ENCODE results near the gene ADRA2B.

Gene ADRA2B

DNA sequence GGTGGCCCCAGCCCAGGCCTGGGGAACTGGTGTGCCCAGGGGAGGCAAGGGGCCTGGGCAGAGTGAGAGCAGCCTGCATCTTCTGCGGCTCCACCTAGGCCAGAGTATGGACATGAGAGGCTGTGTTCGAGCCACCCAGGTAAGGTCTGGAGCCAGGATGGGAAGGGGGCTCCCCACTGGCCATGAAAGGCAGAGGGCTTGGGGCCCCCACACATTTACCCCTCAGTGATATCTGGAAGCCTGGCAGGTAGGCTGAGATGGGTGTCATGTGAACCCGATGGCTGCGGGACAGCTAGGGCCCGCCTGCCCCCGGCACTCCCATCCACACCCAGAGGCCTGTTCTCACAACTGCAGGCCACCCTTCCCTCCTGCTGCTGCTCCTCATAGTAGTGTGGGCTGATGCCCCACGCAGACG is 13.2 kb downstream of the ADRA2B start:
- Histone ChIP-seq H3K9ac (peak overlapping the region in 8 of 11 experiments; percentile 37 to 65 (median 58); a peak in 14 of 22 replicates), H3K9me3 (replicated peaks in 1 of 11) (peaks cover 12 to 22% (median 15%) of the 10 kb centered on the region in 11 experiments), H3K36me3 (peaks cover 0 to 6% (median 0%) of the 10 kb centered on the region in 11 experiments; a peak in 1 of 22 replicates), H3K27me3 (no peaks in the 10 kb centered on the region), H3K27ac (peak overlapping the region in 9 of 11 experiments; percentile 42 to 77 (median 69); a peak in 16 of 22 replicates), H3K4me3 (peak overlapping the region in 2 of 10 experiments; percentile 6 to 9; a peak in 1 of 20 replicates), H3K4me1 (peaks cover 55 to 79% (median 72%) of the 10 kb centered on the region in 10 experiments), H4K20me1 (no peaks in the 10 kb centered on the region), H3K4me2 (peak overlapping the region; percentile 49 to 87 (median 83))
- no peak for TF ChIP-seq Cebpa-rat (IDR thresholded peaks at IDR 0.05)

DNA sequence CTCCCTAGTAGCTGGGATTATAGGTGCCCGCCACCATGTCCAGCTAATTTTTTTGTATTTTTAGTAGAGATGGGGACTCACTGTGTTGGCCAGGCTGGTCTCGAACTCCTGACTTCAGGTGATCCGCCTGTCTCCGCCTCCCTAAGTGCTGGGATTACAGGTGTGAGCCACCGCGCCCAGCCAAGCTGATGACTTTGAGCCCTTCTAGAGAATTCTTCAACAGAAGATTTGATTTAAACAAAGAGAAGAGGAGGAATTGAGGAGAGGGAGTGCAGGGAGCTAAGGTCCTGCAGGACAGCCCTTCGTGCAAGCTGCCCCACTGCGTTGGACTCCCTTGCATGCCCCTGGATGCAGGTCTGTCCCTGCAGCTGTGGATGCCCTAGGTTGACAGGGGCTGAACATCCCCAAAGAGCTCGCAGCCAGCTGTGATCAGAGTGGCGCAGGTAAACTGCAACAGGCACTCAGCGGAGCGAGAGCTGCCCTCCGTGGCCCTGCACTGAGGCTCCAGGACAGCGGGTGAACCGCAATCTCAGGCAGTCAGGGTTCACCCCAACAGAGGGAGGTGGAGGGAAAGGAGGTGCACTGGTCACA is 13.7 kb downstream of the ADRA2B start:
- Histone ChIP-seq H3K4me2 (peak overlapping the region; percentile 49 to 87 (median 83)), H3K9me3 (replicated peaks in 1 of 11) (peaks cover 12 to 22% (median 15%) of the 10 kb centered on the region in 11 experiments), H3K4me1 (peaks cover 50 to 74% (median 67%) of the 10 kb centered on the region in 10 experiments)

DNA sequence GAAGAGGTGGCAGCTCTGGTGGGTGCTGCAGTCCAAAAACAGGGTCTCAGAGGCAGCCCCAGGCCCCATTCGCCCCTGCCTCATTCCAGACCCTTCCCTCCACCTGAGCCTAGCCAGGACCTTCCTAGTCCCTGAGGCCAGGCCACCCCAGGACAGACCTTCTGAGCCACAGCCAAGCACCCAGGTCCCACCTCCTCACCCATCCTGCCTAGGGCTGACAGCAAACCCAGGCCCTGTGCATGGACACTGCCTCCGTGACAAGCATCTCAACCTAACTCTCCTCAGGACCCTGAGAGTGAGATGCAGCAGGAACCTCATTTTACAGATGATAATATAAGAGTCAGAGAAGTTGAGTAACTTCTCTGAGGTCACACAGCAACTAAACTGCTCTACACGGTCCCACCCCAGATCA is 15.5 kb downstream of the ADRA2B start:
- peak overlapping the region in 10 of 11 experiments; percentile 12 to 84 (median 62); a peak in 12 of 22 replicates for H3K4me2 ChIP-seq
- no peaks in the 10 kb centered on the region for H3K27me3 ChIP-seq
- peaks cover 50 to 68% (median 60%) of the 10 kb centered on the region in 10 experiments for H3K4me1 ChIP-seq
- H3K36me3 ChIP-seq: peaks cover 0 to 6% (median 0%) of the 10 kb centered on the region in 11 experiments; a peak in 1 of 22 replicates
- no peak overlapping the region for H3K4me3 ChIP-seq
- no peaks in the 10 kb centered on the region for H4K20me1 ChIP-seq
- peaks cover 10 to 17% (median 12%) of the 10 kb centered on the region in 11 experiments for H3K9me3 ChIP-seq (replicated peaks in 1 of 11)
- no peak overlapping the region for H3K9ac ChIP-seq
- H3K27ac ChIP-seq: peak overlapping the region in 4 of 11 experiments; percentile 7 to 40 (median 32); a peak in 3 of 22 replicates
- TF ChIP-seq Cebpa-rat (IDR thresholded peaks at IDR 0.05): no peak

More for the DNA sequence above, 13.7 kb downstream of the ADRA2B start:
- peak overlapping the region in 7 of 11 experiments; percentile 56 to 77 (median 74); a peak in 12 of 22 replicates for H3K27ac ChIP-seq
- peak overlapping the region in 7 of 11 experiments; percentile 37 to 65 (median 57); a peak in 9 of 22 replicates for H3K9ac ChIP-seq
- H3K4me3 ChIP-seq: peak overlapping the region in 1 of 10 experiments; percentile 9; a peak in 1 of 20 replicates
- no peak for TF ChIP-seq Cebpa-rat (IDR thresholded peaks at IDR 0.05)
- H3K36me3 ChIP-seq: peaks cover 0 to 6% (median 0%) of the 10 kb centered on the region in 11 experiments; a peak in 1 of 22 replicates
- no peaks in the 10 kb centered on the region for H4K20me1 ChIP-seq
- H3K27me3 ChIP-seq: no peaks in the 10 kb centered on the region

DNA sequence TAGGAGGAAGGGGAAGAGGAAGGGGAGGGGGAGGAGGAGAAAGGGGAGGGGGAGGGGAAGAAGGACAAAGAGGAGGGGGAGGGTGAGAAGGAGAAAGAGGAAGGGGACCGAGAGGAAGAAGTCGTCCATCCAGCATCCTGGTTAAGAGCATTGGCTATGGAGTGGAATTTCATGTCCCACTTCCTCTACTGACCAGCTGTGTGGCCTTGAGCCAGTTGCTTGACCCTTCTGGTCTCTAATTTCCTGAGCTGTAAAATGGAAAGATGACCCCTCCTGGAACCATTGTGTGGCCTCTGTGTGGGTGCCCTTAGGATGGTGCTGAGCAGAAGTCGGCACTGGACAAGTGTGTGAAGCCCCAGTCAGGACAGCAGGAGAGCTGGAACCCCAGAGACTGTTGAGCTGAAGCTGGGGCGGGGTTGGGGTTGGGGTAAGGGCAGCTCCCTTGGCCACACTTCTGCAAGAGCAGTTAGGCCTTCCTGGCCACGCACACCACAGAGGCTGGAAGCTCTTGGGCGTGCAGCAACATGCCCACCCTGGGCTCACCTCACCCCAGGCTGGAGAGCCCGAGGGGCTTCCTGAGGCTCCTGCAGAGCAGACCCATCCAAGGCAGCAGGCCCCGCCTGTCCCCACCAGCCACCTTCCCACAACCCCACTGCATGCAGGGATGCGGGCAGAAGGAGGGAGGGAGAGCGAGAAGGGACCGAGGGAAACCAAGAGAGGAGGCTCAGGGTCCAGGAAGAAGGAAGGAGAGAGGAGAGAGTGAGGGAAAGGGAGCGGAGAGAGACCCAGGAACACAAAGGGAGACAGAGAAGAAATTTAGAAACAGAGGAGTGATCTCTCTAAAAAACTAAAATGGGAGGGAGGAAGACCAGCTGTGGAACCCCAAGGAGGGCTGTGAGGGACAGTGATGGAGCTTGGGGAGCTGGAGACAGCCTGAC is 16.2 kb downstream of the ADRA2B start:
- Histone ChIP-seq H3K27me3 (no peaks in the 10 kb centered on the region), H3K4me2 (peak overlapping the region; percentile 22 to 75 (median 47); a peak in 20 of 22 replicates), H3K9ac (no peak overlapping the region; a peak in 1 of 22 replicates), H3K9me3 (replicated peaks in 1 of 11) (peaks cover 2 to 9% (median 5%) of the 10 kb centered on the region in 11 experiments), H3K27ac (peak overlapping the region in 5 of 11 experiments; percentile 5 to 40 (median 30); a peak in 5 of 22 replicates), H4K20me1 (no peaks in the 10 kb centered on the region), H3K36me3 (no peaks in the 10 kb centered on the region; a peak in 1 of 22 replicates), H3K4me3 (no peak overlapping the region), H3K4me1 (peaks cover 52 to 71% (median 60%) of the 10 kb centered on the region in 10 experiments)
- no peak for TF ChIP-seq Cebpa-rat (IDR thresholded peaks at IDR 0.05)

DNA sequence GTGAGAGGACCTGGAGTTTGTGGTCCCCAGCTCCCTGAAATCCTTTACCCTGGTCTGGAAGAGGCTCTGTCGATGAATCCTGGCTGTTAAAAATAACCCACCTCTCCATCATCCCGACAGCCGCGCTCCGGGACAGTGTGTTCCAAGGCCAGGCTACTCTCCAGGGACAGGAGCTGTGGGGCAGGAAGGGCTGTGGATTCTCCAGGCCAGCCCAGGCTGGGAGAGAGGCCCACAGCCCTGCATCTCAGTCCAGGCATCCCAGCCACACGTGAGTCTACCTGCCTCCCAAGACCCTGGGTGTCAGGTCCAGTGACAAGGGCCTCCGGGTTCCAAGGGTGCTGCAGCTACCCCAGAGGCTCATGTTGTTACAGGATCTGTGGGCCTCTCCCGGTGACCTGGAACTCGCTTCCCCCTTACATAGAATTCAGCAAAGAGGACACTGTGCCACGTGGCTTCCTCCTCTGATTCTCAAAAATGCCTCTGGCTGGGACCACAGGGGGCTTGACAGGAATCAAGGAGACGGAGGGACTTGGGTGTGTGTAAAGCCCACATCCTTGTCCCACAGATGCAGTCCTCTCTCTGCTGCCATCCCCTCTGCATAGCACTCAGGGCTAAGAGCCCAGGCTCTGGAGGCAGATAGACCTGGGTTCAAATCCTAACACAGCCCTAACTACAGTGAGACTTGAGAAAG is 17.3 kb downstream of the ADRA2B start:
- Histone ChIP-seq H4K20me1 (no peaks in the 10 kb centered on the region), H3K36me3 (no peaks in the 10 kb centered on the region), H3K27ac (peak overlapping the region in 3 of 11 experiments; percentile 20 to 48 (median 35); a peak in 4 of 22 replicates), H3K4me2 (peak overlapping the region in 10 of 11 experiments; percentile 11 to 62 (median 29); a peak in 16 of 22 replicates), H3K4me1 (peaks cover 44 to 60% (median 52%) of the 10 kb centered on the region in 10 experiments), H3K9ac (peak overlapping the region in 1 of 11 experiments; percentile 36; a peak in 2 of 22 replicates), H3K4me3 (no peak overlapping the region), H3K27me3 (no peaks in the 10 kb centered on the region), H3K9me3 (replicated peaks in 1 of 11) (no peaks in the 10 kb centered on the region)
- no peak for TF ChIP-seq Cebpa-rat (IDR thresholded peaks at IDR 0.05)

DNA sequence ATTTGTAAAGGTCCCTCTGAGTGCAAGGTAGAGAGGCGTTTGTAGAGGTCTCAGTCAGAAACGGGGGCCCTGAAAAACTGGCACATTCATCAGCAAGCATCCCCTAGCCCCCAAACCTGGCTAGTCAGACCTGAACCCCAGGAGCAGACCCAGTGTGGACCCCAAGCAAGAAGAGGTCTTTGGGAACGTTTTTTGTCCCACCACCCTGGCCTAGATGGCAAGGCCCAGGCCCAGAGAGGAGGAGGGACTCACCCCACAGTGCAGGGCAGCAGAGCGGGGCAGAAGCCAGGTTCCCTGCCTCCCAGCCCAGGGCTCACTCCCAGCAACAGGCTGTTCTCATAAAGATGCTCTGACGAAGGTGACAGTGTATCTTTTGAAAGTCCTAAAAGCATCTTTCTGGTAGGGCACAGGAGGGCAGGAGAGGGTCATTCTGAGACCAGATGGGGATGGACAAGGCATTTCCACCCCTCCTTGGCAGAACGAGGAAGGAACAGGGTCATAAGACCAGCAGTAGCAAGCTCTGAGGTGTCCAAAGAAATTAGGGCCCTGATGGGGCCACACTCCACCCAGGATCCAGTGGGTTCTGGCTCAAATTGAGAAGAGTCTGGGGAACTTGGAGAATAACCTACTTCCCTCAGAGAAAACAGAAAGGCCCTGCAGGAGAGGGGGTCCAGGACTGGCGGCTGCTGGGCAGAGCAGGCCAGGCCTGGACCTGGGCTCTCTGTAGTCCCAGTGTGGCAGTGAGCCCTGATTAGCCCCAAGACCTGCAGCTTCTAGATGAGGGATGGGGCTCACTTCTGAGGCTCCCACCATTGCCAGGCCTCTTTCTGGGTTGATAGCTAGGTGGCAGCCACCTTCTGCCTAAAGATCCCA is 18.2 kb downstream of the ADRA2B start:
- no peaks in the 10 kb centered on the region for H3K27me3 ChIP-seq
- no peak for TF ChIP-seq Cebpa-rat (IDR thresholded peaks at IDR 0.05)
- H3K36me3 ChIP-seq: no peaks in the 10 kb centered on the region
- peak overlapping the region in 5 of 11 experiments; percentile 21 to 62 (median 27); a peak in 7 of 22 replicates for H3K4me2 ChIP-seq
- peak overlapping the region in 2 of 11 experiments; percentile 6 to 36; a peak in 1 of 22 replicates for H3K9ac ChIP-seq
- H3K4me3 ChIP-seq: no peak overlapping the region
- no peaks in the 10 kb centered on the region for H3K9me3 ChIP-seq (replicated peaks in 1 of 11)
- H3K4me1 ChIP-seq: peaks cover 38 to 57% (median 46%) of the 10 kb centered on the region in 10 experiments
- H4K20me1 ChIP-seq: no peaks in the 10 kb centered on the region
- H3K27ac ChIP-seq: 0 out of 22 replicates have a peak overlapping the region, but pooled peaks of 1 of the 11 experiments have one; percentile 48

DNA sequence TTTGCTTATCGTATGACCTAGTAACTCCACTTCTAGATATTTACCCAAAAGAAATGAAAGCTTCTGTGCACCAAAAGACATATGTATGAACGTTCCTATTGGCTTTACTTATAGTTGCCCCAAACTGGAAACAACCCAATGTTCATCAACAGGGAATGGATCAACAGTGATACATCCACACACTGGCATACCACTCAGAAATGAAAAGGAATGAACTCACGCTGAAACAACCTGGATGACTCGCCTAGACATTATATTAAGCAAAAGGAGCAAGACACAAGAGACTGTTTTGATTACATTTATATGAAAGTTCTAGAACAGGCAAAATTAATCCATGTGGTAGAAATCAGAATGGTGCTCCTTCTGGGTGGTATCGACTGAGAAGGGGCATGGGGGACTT is 18.9 kb downstream of the ADRA2B start:
- no peaks in the 10 kb centered on the region for H3K36me3 ChIP-seq
- H3K4me3 ChIP-seq: no peak overlapping the region
- no peak overlapping the region for H3K27ac ChIP-seq
- no peak overlapping the region for H3K4me2 ChIP-seq
- H3K9ac ChIP-seq: no peak overlapping the region
- H3K27me3 ChIP-seq: no peaks in the 10 kb centered on the region
- no peak for TF ChIP-seq Cebpa-rat (IDR thresholded peaks at IDR 0.05)
- no peaks in the 10 kb centered on the region for H4K20me1 ChIP-seq
- H3K4me1 ChIP-seq: peaks cover 35 to 57% (median 45%) of the 10 kb centered on the region in 10 experiments
- no peaks in the 10 kb centered on the region for H3K9me3 ChIP-seq (replicated peaks in 1 of 11)

All from BLaER1 treated with 17β-estradiol and CSF1 and Interleukin-3, amounts not matched to agents 10 nM and 100 nM (cell line).